ENCODE data around the gene KRTAP13-2. TPM values are rescaled to one million over a fixed set of nuclear protein-coding genes. Genes with fewer than 3 reads are reported as not detected.

KRTAP13-2 gene
- polyA plus RNA-seq, 2 of the 4 experiments (the other 2 are of a cell fraction): not detected

GRCh38 chr21:30348506-30348905, 23.6 kb downstream of the KRTAP13-2 start, which contains the start of gene KRTAP23-1:
Gene KRTAP23-1, minus strand, starts transcription at chr21:30348606. Its CDS starts 0 bp downstream, at chr21:30348606.
- POLR2A ChIA-PET: no interaction called here
- FAIRE-seq (no peak), DNase-seq (ENCODE audit: low read depth in 1 of 2, low spot score in 1 of 2) (no peak)

GRCh38 chr21:30345014-30345413, 27.1 kb downstream of the KRTAP13-2 start:
- H3K27ac ChIP-seq: no peak overlapping the region
- WGBS (ENCODE audit: missing lambda C conversion rate): 0% methylated on average over 2 of the region's 2 CpGs
- ATAC-seq: no peak
- H3K4me3 ChIP-seq: no peak overlapping the region
- no peak overlapping the region for H3K4me2 ChIP-seq
- TF ChIP-seq GATA3 (IDR thresholded peaks at IDR 0.05; ENCODE audit: borderline replicate concordance) (no peak), PBX3 (IDR thresholded peaks at IDR 0.05) (no peak), SMC3 (IDR thresholded peaks at IDR 0.05) (no peak), KDM1A (IDR thresholded peaks at IDR 0.05; ENCODE audit: low read depth) (no peak)
- H3K4me1 ChIP-seq: no peaks in the 10 kb centered on the region
- ChIA-PET CTCF (no interaction called here), POLR2A (no interaction called here)
- H3K9me3 ChIP-seq: no peaks in the 10 kb centered on the region
- FAIRE-seq: no peak
- no peak for DNase-seq (ENCODE audit: low read depth in 1 of 2, low spot score in 1 of 2)

More at GRCh38 chr21:30348506-30348905, 23.6 kb downstream of the KRTAP13-2 start, which contains the start of gene KRTAP23-1:
- Histone ChIP-seq H3K4me3 (no peak within 1 kb of the TSS), H3K27ac (no peak within 1 kb of the TSS), H3K9me3 (no peaks in the 10 kb centered on the region), H3K4me1 (no peaks in the 10 kb centered on the region), H3K4me2 (no peak within 1 kb of the TSS)
- CTCF ChIA-PET: no interaction called here
- no peak for ATAC-seq
- TF ChIP-seq ZC3H11A (IDR thresholded peaks at IDR 0.05) (no peak), RCOR1 (IDR thresholded peaks at IDR 0.05; ENCODE audit: low read depth, low read length) (no peak), BHLHE40 (IDR thresholded peaks at IDR 0.05; ENCODE audit: low read depth, low read length) (no peak), HES2 (IDR thresholded peaks at IDR 0.05) (no peak), ZNF302 (CRISPR knock-in tag; IDR thresholded peaks at IDR 0.05) (no peak), CEBPB (IDR thresholded peaks at IDR 0.05) (no peak), JUN (IDR thresholded peaks at IDR 0.05) (no peak), KDM5A (IDR thresholded peaks at IDR 0.05) (no peak), REST (IDR thresholded peaks at IDR 0.05) (no peak), MAZ (IDR thresholded peaks at IDR 0.05; ENCODE audit: borderline replicate concordance, low read depth, low read length) (no peak), HOXB13 (CRISPR knock-in tag; IDR thresholded peaks at IDR 0.05; ENCODE audit: low read depth) (no peak), CBX8 (IDR thresholded peaks at IDR 0.05) (no peak), NR3C1 (IDR thresholded peaks at IDR 0.05) (no peak), TFCP2L1 (CRISPR knock-in tag; IDR thresholded peaks at IDR 0.05) (no peak)
- WGBS (ENCODE audit: missing lambda C conversion rate): 0% methylated on average over 2 of the region's 4 CpGs

- Histone ChIP-seq H3K4me3 (no peak overlapping the region), H3K4me2 (no peak overlapping the region), H3K9me3 (no peaks in the 10 kb centered on the region), H3K27ac (no peak overlapping the region), H3K4me1 (no peaks in the 10 kb centered on the region)
- ChIA-PET CTCF (interaction anchor here (0.6 to 1.4 kb wide), 3 partner anchors 443 to 746 kb away, joined by 3 read pairs; no protein-coding TSS in a partner anchor), POLR2A (no interaction called here)
- WGBS (ENCODE audit: missing lambda C conversion rate): 41% methylated on average over 2 of the region's 2 CpGs
- TF ChIP-seq JUNB (IDR thresholded peaks at IDR 0.05): no peak
- TF ChIP-seq CTCF (IDR thresholded peaks at IDR 0.05): 0 out of 3 replicates have a peak, but pooled peaks have one; percentile 10
- TF ChIP-seq CHD4 (IDR thresholded peaks at IDR 0.05; ENCODE audit: borderline replicate concordance): no peak
- peak in 1 of 2 experiments; percentile 28; a peak in 1 of 5 replicates for TF ChIP-seq RAD21 (conservative IDR thresholded peaks at IDR 0.05 in 1 of 2, IDR thresholded peaks at IDR 0.05 in 1 of 2)
- TF ChIP-seq MAX (IDR thresholded peaks at IDR 0.05): no peak
- FAIRE-seq: no peak
- peak; percentile 0 to 29 for DNase-seq (ENCODE audit: low read depth in 1 of 2, low spot score in 1 of 2)
- ATAC-seq: no peak
Measured at GRCh38 chr21:30340714-30341573, 31.1 kb downstream of the KRTAP13-2 start.
